GM12878 (cell line): ENCODE measurements around the gene KRT25. TPM values are rescaled to one million over a fixed set of nuclear protein-coding genes. Genes with fewer than 3 reads are reported as not detected.

Experiments
- BCL11A ChIP-seq: IDR thresholded peaks from 2 replicates; pipeline ENCODE4 v1.6.1; 2011; ENCODE audit warnings: low read depth, low read length
- E2F4 ChIP-seq: IDR thresholded peaks from 2 replicates; pipeline ENCODE4 v1.6.1; 2012; ENCODE audit warnings: low read depth, low read length, improper control_type of control experiment
- EED ChIP-seq: sonication (generic); IDR thresholded peaks from 2 replicates; pipeline ENCODE4 v1.6.1; 2016; ENCODE audit warnings: antibody characterized with exemption, low read depth
- ETV6 ChIP-seq, 2 experiments: fragments of 450-650 bp in 1 of 2; IDR thresholded peaks in 1 of 2; conservative IDR thresholded peaks in 1 of 2; 2 replicates each; pipeline ENCODE4 v1.6.1; 2014; ENCODE audit warnings: antibody characterized with exemption in 1 of 2, borderline replicate concordance in 1 of 2, low read depth in 1 of 2, mild to moderate bottlenecking in 1 of 2, moderate library complexity in 1 of 2
- PKNOX1 ChIP-seq: fragments of 450-650 bp; IDR thresholded peaks from 2 replicates; pipeline ENCODE4 v1.6.1; 2016; ENCODE audit warnings: mild to moderate bottlenecking
- ZNF207 ChIP-seq: fragments of 450-650 bp; IDR thresholded peaks from 2 replicates; pipeline ENCODE4 v1.6.1; 2014; ENCODE audit warnings: antibody characterized with exemption, mild to moderate bottlenecking, borderline replicate concordance
- ZNF687 ChIP-seq: fragments of 450-650 bp; IDR thresholded peaks from 2 replicates; pipeline ENCODE4 v1.6.1; 2017; ENCODE audit warnings: mild to moderate bottlenecking, moderate library complexity
- polyA plus RNA-seq, 11 experiments: library from polyadenylated mRNA; depleted of rRNA in 4 of 11; unstranded in 6 of 11; stranded (reverse) in 5 of 11; fragments of >200 nt; fragmentation: Nextera tagmentation in 4 of 11; fragmentation: Illumina TruSeq in 1 of 11; extraction: Ambion mirVana in 4 of 11; extraction: Trizol in 1 of 11; gene quantifications; 1 replicate in 1 of 11; 2 replicates in 10 of 11; pipeline versions ENCODE4 v1.2.1 to v1.2.3, GENCODE V29; 2011 to 2016; ENCODE audit warnings: inconsistent platforms in 2 of 11, missing spikeins in 2 of 11, low read depth in 1 of 11
- total RNA-seq, 4 experiments: library from RNA; depleted of rRNA in 3 of 4; stranded (reverse); fragments of >200 nt in 3 of 4; fragmentation: Illumina TruSeq in 1 of 4; extraction: Trizol in 1 of 4; gene quantifications; 2 replicates each; pipeline versions ENCODE4 v1.2.1 to v1.2.3, GENCODE V29; 2013 to 2021

The KRT25 gene
- total and polyA plus RNA-seq, 10 of the 15 experiments (the other 5 are each of a cell fraction or from before 2014, with no cell fraction given), result not detected

GRCh38 chr17:40730970-40731369 is 24.2 kb downstream of the KRT25 start (continued):
- TF ChIP-seq ETV6 (conservative IDR thresholded peaks at IDR 0.05 in 1 of 2, IDR thresholded peaks at IDR 0.05 in 1 of 2; ENCODE audit: borderline replicate concordance in 1 of 2, low read depth in 1 of 2) (no peak), BCL11A (no peak), EED (no peak), E2F4 (no peak), PKNOX1 (no peak), ZNF207 (no peak), ZNF687 (no peak)
- TF ChIP-seq, all 136 proteins: peak for 0
